Osteoblast (primary cell): ENCODE measurements around the gene GSS. TPM values are rescaled to one million over a fixed set of nuclear protein-coding genes. Genes with fewer than 3 reads are reported as not detected.

ENCODE experiments used
- DNase-seq: peaks from one replicate; pipeline ENCODE4 v3.0.0; 2011; ENCODE audit warnings: low spot score, mixed read lengths; ENCODE audit not compliant: insufficient read length; ENCODE audit errors: missing footprints
- H2AFZ ChIP-seq: 2 replicates; pipeline ENCODE4 v1.6.0; 2011; ENCODE audit warnings: mild to moderate bottlenecking, low read length
- H3K27ac ChIP-seq: 2 replicates; pipeline ENCODE4 v1.5.1; 2011; ENCODE audit warnings: mild to moderate bottlenecking, low read depth, low read length, moderate library complexity
- H3K27me3 ChIP-seq: 2 replicates; pipeline ENCODE4 v1.6.0; 2012; ENCODE audit warnings: mild to moderate bottlenecking, control low read depth, inconsistent platforms, low read length, moderate library complexity; ENCODE audit not compliant: insufficient read depth
- H3K36me3 ChIP-seq: 2 replicates; pipeline ENCODE4 v1.5.1; 2011; ENCODE audit warnings: mild to moderate bottlenecking, low read length, control low read depth, moderate library complexity; ENCODE audit not compliant: insufficient read depth
- H3K4me1 ChIP-seq: 2 replicates; pipeline ENCODE4 v1.5.1; 2011; ENCODE audit warnings: mild to moderate bottlenecking, low read length, control low read depth, moderate library complexity; ENCODE audit not compliant: insufficient read depth
- H3K4me2 ChIP-seq: 2 replicates; pipeline ENCODE4 v1.6.0; 2011; ENCODE audit warnings: mild to moderate bottlenecking, low read length; ENCODE audit not compliant: insufficient read depth
- H3K4me3 ChIP-seq: fragments of 200-600 bp; sonication (generic); 3 replicates; pipeline ENCODE4 v1.5.1; 2012; ENCODE audit warnings: mild to moderate bottlenecking, low read length, inconsistent platforms; ENCODE audit not compliant: insufficient read depth
- H3K79me2 ChIP-seq: 2 replicates; pipeline ENCODE4 v1.6.0; 2012; ENCODE audit warnings: mild to moderate bottlenecking, low read length, control low read depth, inconsistent platforms; ENCODE audit not compliant: insufficient read depth
- H3K9me3 ChIP-seq: 2 replicates; pipeline ENCODE4 v1.5.1; 2011; ENCODE audit warnings: low read depth, low read length, control low read depth
- H4K20me1 ChIP-seq: 2 replicates; pipeline ENCODE4 v1.6.0; 2012; ENCODE audit warnings: mild to moderate bottlenecking, low read length, control low read depth; ENCODE audit not compliant: insufficient read depth
- CTCF ChIP-seq: IDR thresholded peaks from 2 replicates; pipeline ENCODE4 v1.5.1; 2011; ENCODE audit warnings: mild to moderate bottlenecking, low read depth, low read length, moderate library complexity; ENCODE audit errors: extremely low read depth
- total RNA-seq: library from RNA; depleted of rRNA; stranded (reverse); fragments of >200 nt; gene quantifications from 2 replicates; pipeline ENCODE4 v1.2.3, GENCODE V29; 2012

The GSS gene
- total RNA-seq, 1 donor, result 54.6 TPM

GRCh38 chr20:34980543-34981233 lies 25.1 kb upstream of the GSS start:
- no peaks in the 10 kb centered on the region for H3K36me3 ChIP-seq
- H3K27me3 ChIP-seq, result peaks cover 38% of the 10 kb centered on the region
- no peaks in the 10 kb centered on the region for H4K20me1 ChIP-seq
- no peaks in the 10 kb centered on the region for H3K9me3 ChIP-seq
- DNase-seq, result peak; percentile 55
- no peak overlapping the region for H3K4me2 ChIP-seq
- no peak overlapping the region for H3K27ac ChIP-seq
- H2AFZ ChIP-seq, result no peak overlapping the region
- no peaks in the 10 kb centered on the region for H3K4me1 ChIP-seq
- no peak overlapping the region for H3K4me3 ChIP-seq
- no peak for TF ChIP-seq CTCF
- no peaks in the 10 kb centered on the region for H3K79me2 ChIP-seq

GRCh38 chr20:34979366-34980153 lies 24.0 kb upstream of the GSS start:
- Histone ChIP-seq H3K27me3 (peaks cover 30% of the 10 kb centered on the region), H3K4me1 (no peaks in the 10 kb centered on the region), H3K27ac (no peak overlapping the region), H3K9me3 (no peaks in the 10 kb centered on the region), H3K36me3 (no peaks in the 10 kb centered on the region), H3K79me2 (no peaks in the 10 kb centered on the region), H3K4me3 (no peak overlapping the region), H2AFZ (no peak overlapping the region), H4K20me1 (no peaks in the 10 kb centered on the region), H3K4me2 (no peak overlapping the region)
- DNase-seq, result peak; percentile 57
- no peak for TF ChIP-seq CTCF

- Histone ChIP-seq H3K4me3 (no peak overlapping the region), H3K79me2 (no peaks in the 10 kb centered on the region), H3K27me3 (peaks cover 20% of the 10 kb centered on the region), H3K27ac (no peak overlapping the region), H4K20me1 (no peaks in the 10 kb centered on the region), H2AFZ (no peak overlapping the region), H3K36me3 (no peaks in the 10 kb centered on the region), H3K4me1 (no peaks in the 10 kb centered on the region), H3K4me2 (no peak overlapping the region), H3K9me3 (no peaks in the 10 kb centered on the region)
- TF ChIP-seq CTCF, result no peak
- peak; percentile 69 for DNase-seq
These were observed 22.6 kb upstream of the GSS start for GRCh38 chr20:34978092-34978744.
